SK-N-SH treated with all-trans-retinoic acid at 6 μM for 48 hours (cell line): ENCODE results near the gene NQO1.
"Not testable (repeated sequence)": the region's sequence is repeated elsewhere in the genome, so short reads cannot be mapped to it uniquely, and the experiment has no call there.

Experiments
- ARNTL ChIP-seq: fragments of 450-650 bp; formaldehyde crosslinking; IDR thresholded peaks from 2 replicates; pipeline ENCODE4 v1.5.0; 2020; ENCODE audit warnings: low read depth, mild to moderate bottlenecking, moderate library complexity, borderline replicate concordance
- BACH2 ChIP-seq: fragments of 250-450 bp; sonication (Bioruptor Pico); IDR thresholded peaks from 2 replicates; pipeline ENCODE4 v1.9.0; 2021; ENCODE audit warnings: mild to moderate bottlenecking, borderline replicate concordance
- ISL1 ChIP-seq: fragments of 250-450 bp; sonication (Bioruptor Pico); IDR thresholded peaks from 2 replicates; pipeline ENCODE4 v2.1.2; 2022; ENCODE audit warnings: mild to moderate bottlenecking, moderate library complexity
- RARB ChIP-seq: fragments of 250-450 bp; sonication (Bioruptor Pico); IDR thresholded peaks from 2 replicates; pipeline ENCODE4 v1.8.0; 2021; ENCODE audit warnings: mild to moderate bottlenecking, moderate library complexity
- TOX ChIP-seq: fragments of 250-450 bp; sonication (Bioruptor Pico); IDR thresholded peaks from 2 replicates; pipeline ENCODE4 v1.8.0; 2021; ENCODE audit warnings: mild to moderate bottlenecking, moderate library complexity, borderline replicate concordance
- ZFP3 ChIP-seq: fragments of 250-450 bp; sonication (Bioruptor Pico); IDR thresholded peaks from 2 replicates; pipeline ENCODE4 v1.5.0; 2020; ENCODE audit warnings: mild to moderate bottlenecking, moderate library complexity
- ZNF70 ChIP-seq: fragments of 450-650 bp; formaldehyde crosslinking; IDR thresholded peaks from 2 replicates; pipeline ENCODE4 v1.5.0; 2020; ENCODE audit warnings: mild to moderate bottlenecking, moderate library complexity
- ZNF8 ChIP-seq: fragments of 450-650 bp; formaldehyde crosslinking; IDR thresholded peaks from 2 replicates; pipeline ENCODE4 v1.5.0; 2020; ENCODE audit warnings: mild to moderate bottlenecking, moderate library complexity
- TF ChIP-seq, protein P1 (sequence below): fragments of 250-450 bp; sonication (Bioruptor Pico); IDR thresholded peaks from 2 replicates; pipeline ENCODE4 v1.8.0; 2020; ENCODE audit warnings: mild to moderate bottlenecking, moderate library complexity, borderline replicate concordance
- TF ChIP-seq, protein P2 (sequence below): fragments of 250-450 bp; sonication (Bioruptor Pico); IDR thresholded peaks from 2 replicates; pipeline ENCODE4 v1.5.1; 2020; ENCODE audit warnings: low read depth, mild to moderate bottlenecking, moderate library complexity
- TF ChIP-seq, protein P3 (sequence below): fragments of 250-450 bp; sonication (Bioruptor Pico); IDR thresholded peaks from 2 replicates; pipeline ENCODE4 v1.5.1; 2021; ENCODE audit warnings: mild to moderate bottlenecking, moderate library complexity

DNA sequence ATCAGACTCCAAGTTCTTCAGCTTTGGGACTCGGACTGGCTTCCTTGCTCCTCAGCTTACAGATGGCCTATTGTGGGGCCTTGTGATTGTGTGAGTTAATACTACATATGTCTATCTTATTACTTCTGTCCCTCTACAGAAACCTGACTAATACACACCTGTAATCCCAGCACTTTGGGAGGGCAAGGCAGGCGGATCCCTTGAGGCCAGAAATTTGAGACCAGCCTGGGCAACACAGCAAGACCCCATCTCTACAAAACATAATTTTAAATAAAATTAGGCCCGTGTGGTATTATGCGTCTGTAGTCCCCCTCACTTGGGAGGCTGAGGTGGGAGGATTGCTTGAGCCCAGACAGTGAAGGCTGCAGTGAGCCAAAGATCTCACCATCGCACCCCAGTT is 4.9 kb upstream of the NQO1 start:
- not testable (repeated sequence) for TF ChIP-seq ZNF8 (CRISPR knock-in tag); ZNF70 (CRISPR knock-in tag); ARNTL (CRISPR knock-in tag); ISL1 (CRISPR knock-in tag); ZFP3 (CRISPR knock-in tag); RARB; TOX; BACH2 (CRISPR knock-in tag)
- TF ChIP-seq, protein P1, sequence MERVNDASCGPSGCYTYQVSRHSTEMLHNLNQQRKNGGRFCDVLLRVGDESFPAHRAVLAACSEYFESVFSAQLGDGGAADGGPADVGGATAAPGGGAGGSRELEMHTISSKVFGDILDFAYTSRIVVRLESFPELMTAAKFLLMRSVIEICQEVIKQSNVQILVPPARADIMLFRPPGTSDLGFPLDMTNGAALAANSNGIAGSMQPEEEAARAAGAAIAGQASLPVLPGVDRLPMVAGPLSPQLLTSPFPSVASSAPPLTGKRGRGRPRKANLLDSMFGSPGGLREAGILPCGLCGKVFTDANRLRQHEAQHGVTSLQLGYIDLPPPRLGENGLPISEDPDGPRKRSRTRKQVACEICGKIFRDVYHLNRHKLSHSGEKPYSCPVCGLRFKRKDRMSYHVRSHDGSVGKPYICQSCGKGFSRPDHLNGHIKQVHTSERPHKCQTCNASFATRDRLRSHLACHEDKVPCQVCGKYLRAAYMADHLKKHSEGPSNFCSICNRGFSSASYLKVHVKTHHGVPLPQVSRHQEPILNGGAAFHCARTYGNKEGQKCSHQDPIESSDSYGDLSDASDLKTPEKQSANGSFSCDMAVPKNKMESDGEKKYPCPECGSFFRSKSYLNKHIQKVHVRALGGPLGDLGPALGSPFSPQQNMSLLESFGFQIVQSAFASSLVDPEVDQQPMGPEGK (CRISPR knock-in tag) = not testable (repeated sequence)
- TF ChIP-seq, protein P2, sequence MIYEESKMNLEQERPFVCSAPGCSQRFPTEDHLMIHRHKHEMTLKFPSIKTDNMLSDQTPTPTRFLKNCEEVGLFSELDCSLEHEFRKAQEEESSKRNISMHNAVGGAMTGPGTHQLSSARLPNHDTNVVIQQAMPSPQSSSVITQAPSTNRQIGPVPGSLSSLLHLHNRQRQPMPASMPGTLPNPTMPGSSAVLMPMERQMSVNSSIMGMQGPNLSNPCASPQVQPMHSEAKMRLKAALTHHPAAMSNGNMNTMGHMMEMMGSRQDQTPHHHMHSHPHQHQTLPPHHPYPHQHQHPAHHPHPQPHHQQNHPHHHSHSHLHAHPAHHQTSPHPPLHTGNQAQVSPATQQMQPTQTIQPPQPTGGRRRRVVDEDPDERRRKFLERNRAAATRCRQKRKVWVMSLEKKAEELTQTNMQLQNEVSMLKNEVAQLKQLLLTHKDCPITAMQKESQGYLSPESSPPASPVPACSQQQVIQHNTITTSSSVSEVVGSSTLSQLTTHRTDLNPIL (CRISPR knock-in tag) = not testable (repeated sequence)
- TF ChIP-seq, protein P3, sequence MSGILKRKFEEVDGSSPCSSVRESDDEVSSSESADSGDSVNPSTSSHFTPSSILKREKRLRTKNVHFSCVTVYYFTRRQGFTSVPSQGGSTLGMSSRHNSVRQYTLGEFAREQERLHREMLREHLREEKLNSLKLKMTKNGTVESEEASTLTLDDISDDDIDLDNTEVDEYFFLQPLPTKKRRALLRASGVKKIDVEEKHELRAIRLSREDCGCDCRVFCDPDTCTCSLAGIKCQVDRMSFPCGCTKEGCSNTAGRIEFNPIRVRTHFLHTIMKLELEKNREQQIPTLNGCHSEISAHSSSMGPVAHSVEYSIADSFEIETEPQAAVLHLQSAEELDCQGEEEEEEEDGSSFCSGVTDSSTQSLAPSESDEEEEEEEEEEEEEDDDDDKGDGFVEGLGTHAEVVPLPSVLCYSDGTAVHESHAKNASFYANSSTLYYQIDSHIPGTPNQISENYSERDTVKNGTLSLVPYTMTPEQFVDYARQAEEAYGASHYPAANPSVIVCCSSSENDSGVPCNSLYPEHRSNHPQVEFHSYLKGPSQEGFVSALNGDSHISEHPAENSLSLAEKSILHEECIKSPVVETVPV (CRISPR knock-in tag) = not testable (repeated sequence)
